ENCODE measurements around the gene ARPC1A. TPM values are rescaled to one million over a fixed set of nuclear protein-coding genes. Genes with fewer than 3 reads are reported as not detected.
"Not testable (repeated sequence)": the region's sequence is repeated elsewhere in the genome, so short reads cannot be mapped to it uniquely, and the experiment has no call there.

ARPC1A gene
- total RNA-seq: 10 to 100 TPM; 30.6 to 49.1 (median 40.4) TPM
- 45.2 TPM for total RNA-seq (2013)
- 3.3 to 11.9 (median 5.8) reads per million in 29 experiments for total RNA-seq

- CTCF ChIA-PET: interaction anchor here in 1 of 2 donors (1.6 kb wide), 1 partner anchor 15 kb away, joined by 4 read pairs; no protein-coding TSS in a partner anchor
Observed at GRCh38 chr7:99325592-99326407, at the start of gene ARPC1A. TSS of gene ARPC1A (plus strand) at chr7:99325898. CDS start at chr7:99333354, 7,456 bp downstream.

GRCh38 chr7:99278180-99278579, 47.5 kb upstream of the ARPC1A start:
- DNase-seq (no peak), ATAC-seq (replicated peaks in 1 of 4) (no peak)
- Histone ChIP-seq H3K27me3 (replicated peaks in 1 of 2; ENCODE audit: control insufficient read depth in 2 of 2, extremely low read depth in 1 of 2, insufficient read depth in 2 of 2, low read length in 1 of 2) (peaks cover 0 to 15% of the 10 kb centered on the region in 2 experiments), H3K36me3 (ENCODE audit: control insufficient read depth in 2 of 2, extremely low read depth in 1 of 2, insufficient read depth in 1 of 2, low read length in 1 of 2) (no peaks in the 10 kb centered on the region), H3K9me3 (no peaks in the 10 kb centered on the region), H3K4me1 (ENCODE audit: control insufficient read depth in 1 of 2, extremely low read depth in 1 of 2, insufficient read depth in 2 of 2, low read length in 2 of 2) (peaks cover 0 to 3% of the 10 kb centered on the region in 2 experiments), H3K4me3 (ENCODE audit: control insufficient read depth in 1 of 2, extremely low read depth in 1 of 2, low read length in 1 of 2) (no peak overlapping the region), H3K27ac (ENCODE audit: low read length) (no peak overlapping the region)
- Mint-ChIP-seq H3K9me3 (no peaks in the 10 kb centered on the region), H3K4me3 (no peak overlapping the region), H3K27ac (no peak overlapping the region), H3K36me3 (no peaks in the 10 kb centered on the region), H3K4me1 (peaks cover 5 to 9% (median 9%) of the 10 kb centered on the region in 3 donors), H3K27me3 (peaks cover 0 to 1% of the 10 kb centered on the region in 2 donors)
- CTCF ChIA-PET: interaction anchor here in 1 of 2 donors (0.6 kb wide), 1 partner anchor 227 kb away, joined by 3 read pairs; no protein-coding TSS in a partner anchor
- POLR2A ChIA-PET: no interaction called here
- WGBS (ENCODE audit: insufficient coverage): 81% methylated on average over 5 of the region's 5 CpGs

More at GRCh38 chr7:99325592-99326407, at the start of gene ARPC1A:
- Mint-ChIP-seq H3K36me3 (no peaks in the 10 kb centered on the region), H3K4me1 (peaks cover 41 to 44% (median 43%) of the 10 kb centered on the region in 3 donors), H3K27ac (peak within 1 kb of the TSS; percentile 74 to 90), H3K4me3 (peak within 1 kb of the TSS; percentile 84 to 94 (median 88)), H3K9me3 (no peaks in the 10 kb centered on the region), H3K27me3 (no peaks in the 10 kb centered on the region)
- no peaks in the 10 kb centered on the region for H3K9me3 ChIP-seq
- POLR2A ChIA-PET: interaction anchor here (0.7 to 0.9 kb wide), 3 partner anchors 13 to 446 kb away, joined by 3 to 5 read pairs (median 3); no protein-coding TSS in a partner anchor
- peak within 1 kb of the TSS; percentile 73 for H3K27ac ChIP-seq (ENCODE audit: low read length)
- ATAC-seq (replicated peaks in 1 of 4): peak; percentile 94 to 97 (median 96)
- under 1% methylated on average over 73 of the region's 82 CpGs for WGBS (ENCODE audit: insufficient coverage)
- H3K36me3 ChIP-seq (ENCODE audit: control insufficient read depth in 2 of 2, extremely low read depth in 1 of 2, insufficient read depth in 1 of 2, low read length in 1 of 2): no peaks in the 10 kb centered on the region
- no peaks in the 10 kb centered on the region for H3K27me3 ChIP-seq (replicated peaks in 1 of 2; ENCODE audit: control insufficient read depth in 2 of 2, extremely low read depth in 1 of 2, insufficient read depth in 2 of 2, low read length in 1 of 2)
- peaks cover 24 to 42% of the 10 kb centered on the region in 2 experiments for H3K4me1 ChIP-seq (ENCODE audit: control insufficient read depth in 1 of 2, extremely low read depth in 1 of 2, insufficient read depth in 2 of 2, low read length in 2 of 2)
- H3K4me3 ChIP-seq (ENCODE audit: control insufficient read depth in 1 of 2, extremely low read depth in 1 of 2, low read length in 1 of 2): peak within 1 kb of the TSS; percentile 92 to 95
- DNase-seq: peak; percentile 77 to 97 (median 89)

- H3K4me3 ChIP-seq (ENCODE audit: control insufficient read depth in 1 of 2, extremely low read depth in 1 of 2, low read length in 1 of 2); DNase-seq; H3K27me3 Mint-ChIP-seq; ATAC-seq (replicated peaks in 1 of 4); POLR2A ChIA-PET; CTCF ChIA-PET; H3K9me3 Mint-ChIP-seq; H3K4me1 ChIP-seq (ENCODE audit: control insufficient read depth in 1 of 2, extremely low read depth in 1 of 2, insufficient read depth in 2 of 2, low read length in 2 of 2); H3K36me3 Mint-ChIP-seq; H3K4me1 Mint-ChIP-seq; H3K4me3 Mint-ChIP-seq; H3K27ac Mint-ChIP-seq; H3K27ac ChIP-seq (ENCODE audit: low read length); H3K9me3 ChIP-seq; H3K36me3 ChIP-seq (ENCODE audit: control insufficient read depth in 2 of 2, extremely low read depth in 1 of 2, insufficient read depth in 1 of 2, low read length in 1 of 2): not testable (repeated sequence)
- 100% methylated on average over 1 of the region's 4 CpGs for WGBS (ENCODE audit: insufficient coverage)
- H3K27me3 ChIP-seq (replicated peaks in 1 of 2; ENCODE audit: control insufficient read depth in 2 of 2, extremely low read depth in 1 of 2, insufficient read depth in 2 of 2, low read length in 1 of 2): peaks cover 0 to 17% of the 10 kb centered on the region in 2 experiments
Observed at GRCh38 chr7:99284165-99284564, 41.5 kb upstream of the ARPC1A start.

- Mint-ChIP-seq H3K27me3 (no peaks in the 10 kb centered on the region), H3K9me3 (no peaks in the 10 kb centered on the region), H3K4me3 (no peak overlapping the region), H3K27ac (no peak overlapping the region), H3K4me1 (no peaks in the 10 kb centered on the region), H3K36me3 (no peaks in the 10 kb centered on the region)
- ATAC-seq (replicated peaks in 1 of 4) (no peak), DNase-seq (no peak)
- no peaks in the 10 kb centered on the region for H3K36me3 ChIP-seq (ENCODE audit: control insufficient read depth in 2 of 2, extremely low read depth in 1 of 2, insufficient read depth in 1 of 2, low read length in 1 of 2)
- POLR2A ChIA-PET: interaction anchor here in 1 of 2 donors (0.6 kb wide), 1 partner anchor 177 kb away, joined by 7 read pairs; no protein-coding TSS in a partner anchor
- H3K4me1 ChIP-seq (ENCODE audit: control insufficient read depth in 1 of 2, extremely low read depth in 1 of 2, insufficient read depth in 2 of 2, low read length in 2 of 2): no peaks in the 10 kb centered on the region
- CTCF ChIA-PET: no interaction called here
- peaks cover 0 to 5% of the 10 kb centered on the region in 2 experiments for H3K27me3 ChIP-seq (replicated peaks in 1 of 2; ENCODE audit: control insufficient read depth in 2 of 2, extremely low read depth in 1 of 2, insufficient read depth in 2 of 2, low read length in 1 of 2)
- H3K9me3 ChIP-seq: no peaks in the 10 kb centered on the region
- H3K4me3 ChIP-seq (ENCODE audit: control insufficient read depth in 1 of 2, extremely low read depth in 1 of 2, low read length in 1 of 2): no peak overlapping the region
- WGBS (ENCODE audit: insufficient coverage): 89% methylated on average over 13 of the region's 23 CpGs
- H3K27ac ChIP-seq (ENCODE audit: low read length): no peak overlapping the region
Observed at GRCh38 chr7:99287779-99288534, 37.7 kb upstream of the ARPC1A start.

GRCh38 chr7:99289185-99289584, 36.5 kb upstream of the ARPC1A start:
- Mint-ChIP-seq H3K27ac (no peak overlapping the region), H3K4me1 (no peaks in the 10 kb centered on the region), H3K27me3 (peaks cover 0 to 2% of the 10 kb centered on the region in 2 donors), H3K4me3 (no peak overlapping the region), H3K9me3 (no peaks in the 10 kb centered on the region), H3K36me3 (no peaks in the 10 kb centered on the region)
- peaks cover 0 to 2% of the 10 kb centered on the region in 2 experiments for H3K27me3 ChIP-seq (replicated peaks in 1 of 2; ENCODE audit: control insufficient read depth in 2 of 2, extremely low read depth in 1 of 2, insufficient read depth in 2 of 2, low read length in 1 of 2)
- H3K4me1 ChIP-seq (ENCODE audit: control insufficient read depth in 1 of 2, extremely low read depth in 1 of 2, insufficient read depth in 2 of 2, low read length in 2 of 2): no peaks in the 10 kb centered on the region
- no peak for ATAC-seq (replicated peaks in 1 of 4)
- CTCF ChIA-PET: no interaction called here
- no peak overlapping the region for H3K27ac ChIP-seq (ENCODE audit: low read length)
- POLR2A ChIA-PET: interaction anchor here in 1 of 2 donors (0.7 kb wide), 1 partner anchor 84 kb away, joined by 7 read pairs; no protein-coding TSS in a partner anchor
- WGBS (ENCODE audit: insufficient coverage): 75% methylated on average over 7 of the region's 9 CpGs
- DNase-seq: no peak
- no peak overlapping the region for H3K4me3 ChIP-seq (ENCODE audit: control insufficient read depth in 1 of 2, extremely low read depth in 1 of 2, low read length in 1 of 2)
- H3K9me3 ChIP-seq: no peaks in the 10 kb centered on the region
- H3K36me3 ChIP-seq (ENCODE audit: control insufficient read depth in 2 of 2, extremely low read depth in 1 of 2, insufficient read depth in 1 of 2, low read length in 1 of 2): no peaks in the 10 kb centered on the region

- H3K9me3 Mint-ChIP-seq; H3K27ac Mint-ChIP-seq; H3K27me3 ChIP-seq (replicated peaks in 1 of 2; ENCODE audit: control insufficient read depth in 2 of 2, extremely low read depth in 1 of 2, insufficient read depth in 2 of 2, low read length in 1 of 2); H3K4me1 Mint-ChIP-seq; DNase-seq; H3K4me3 ChIP-seq (ENCODE audit: control insufficient read depth in 1 of 2, extremely low read depth in 1 of 2, low read length in 1 of 2); H3K36me3 Mint-ChIP-seq; H3K27ac ChIP-seq (ENCODE audit: low read length); H3K4me3 Mint-ChIP-seq; POLR2A ChIA-PET; H3K27me3 Mint-ChIP-seq; H3K4me1 ChIP-seq (ENCODE audit: control insufficient read depth in 1 of 2, extremely low read depth in 1 of 2, insufficient read depth in 2 of 2, low read length in 2 of 2); ATAC-seq (replicated peaks in 1 of 4); H3K9me3 ChIP-seq; H3K36me3 ChIP-seq (ENCODE audit: control insufficient read depth in 2 of 2, extremely low read depth in 1 of 2, insufficient read depth in 1 of 2, low read length in 1 of 2): not testable (repeated sequence)
- no CpG with 5 or more reads among the region's 3 CpGs for WGBS (ENCODE audit: insufficient coverage)
- CTCF ChIA-PET: interaction anchor here in 1 of 2 donors (0.6 kb wide), 1 partner anchor 268 kb away, joined by 3 read pairs; no protein-coding TSS in a partner anchor
Observed at GRCh38 chr7:99290148-99290547, 35.5 kb upstream of the ARPC1A start.
